ENCODE data around the gene MAMDC2. TPM values are rescaled to one million over a fixed set of nuclear protein-coding genes. Genes with fewer than 3 reads are reported as not detected.

The MAMDC2 gene
- total RNA-seq, 1 donor: 0.45 TPM

DNA sequence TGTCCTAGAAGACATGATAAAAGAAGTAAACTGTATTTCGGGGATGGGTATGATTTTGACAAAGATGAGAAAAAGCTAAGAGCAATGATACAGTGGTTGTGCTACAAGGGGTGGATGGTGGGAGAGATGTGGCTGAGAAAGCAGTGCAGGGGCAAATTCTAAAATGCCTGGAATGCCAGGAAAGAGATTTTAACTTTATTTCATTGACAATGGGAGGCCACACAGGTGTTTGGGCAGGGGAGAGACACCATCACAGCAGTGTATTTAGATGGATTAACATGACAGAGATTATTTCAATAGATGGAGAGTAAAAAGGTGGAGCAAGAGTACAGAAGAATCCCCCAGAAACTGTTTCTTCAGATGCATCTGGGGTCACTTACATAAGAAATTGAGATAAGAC, 71.2 kb downstream of the MAMDC2 start:
- H3K4me3 ChIP-seq (ENCODE audit: low read depth, low read length): no peak overlapping the region
- no peak for DNase-seq (ENCODE audit: low read depth)
- TF ChIP-seq, protein P1, sequence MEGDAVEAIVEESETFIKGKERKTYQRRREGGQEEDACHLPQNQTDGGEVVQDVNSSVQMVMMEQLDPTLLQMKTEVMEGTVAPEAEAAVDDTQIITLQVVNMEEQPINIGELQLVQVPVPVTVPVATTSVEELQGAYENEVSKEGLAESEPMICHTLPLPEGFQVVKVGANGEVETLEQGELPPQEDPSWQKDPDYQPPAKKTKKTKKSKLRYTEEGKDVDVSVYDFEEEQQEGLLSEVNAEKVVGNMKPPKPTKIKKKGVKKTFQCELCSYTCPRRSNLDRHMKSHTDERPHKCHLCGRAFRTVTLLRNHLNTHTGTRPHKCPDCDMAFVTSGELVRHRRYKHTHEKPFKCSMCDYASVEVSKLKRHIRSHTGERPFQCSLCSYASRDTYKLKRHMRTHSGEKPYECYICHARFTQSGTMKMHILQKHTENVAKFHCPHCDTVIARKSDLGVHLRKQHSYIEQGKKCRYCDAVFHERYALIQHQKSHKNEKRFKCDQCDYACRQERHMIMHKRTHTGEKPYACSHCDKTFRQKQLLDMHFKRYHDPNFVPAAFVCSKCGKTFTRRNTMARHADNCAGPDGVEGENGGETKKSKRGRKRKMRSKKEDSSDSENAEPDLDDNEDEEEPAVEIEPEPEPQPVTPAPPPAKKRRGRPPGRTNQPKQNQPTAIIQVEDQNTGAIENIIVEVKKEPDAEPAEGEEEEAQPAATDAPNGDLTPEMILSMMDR (IDR thresholded peaks at IDR 0.05; ENCODE audit: insufficient read depth, low read length): no peak

DNA sequence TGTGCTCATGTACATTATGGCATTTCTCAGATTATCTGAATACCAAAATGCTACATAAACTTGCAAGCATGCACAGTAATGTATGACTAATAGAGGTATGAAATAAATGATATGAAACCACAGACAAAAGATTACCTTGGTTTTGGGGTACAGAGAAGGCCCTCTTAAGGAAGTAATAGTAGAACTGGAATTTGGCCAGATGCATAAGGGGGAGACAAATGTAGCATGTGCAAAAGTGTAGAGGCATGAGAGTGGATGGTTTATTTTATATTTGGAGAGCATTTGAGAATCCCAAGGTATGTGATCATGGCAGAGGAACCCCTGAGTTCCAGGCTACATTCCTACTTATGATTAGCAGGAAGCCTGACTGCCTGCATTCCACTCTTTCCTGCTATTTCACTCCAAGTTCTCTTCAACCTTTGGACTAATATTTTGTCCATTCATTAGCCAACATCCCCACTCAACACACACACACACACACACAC, 74.2 kb downstream of the MAMDC2 start:
- H3K4me3 ChIP-seq (ENCODE audit: low read depth, low read length): no peak overlapping the region
- TF ChIP-seq, protein P1 (IDR thresholded peaks at IDR 0.05; ENCODE audit: insufficient read depth, low read length): no peak
- DNase-seq (ENCODE audit: low read depth): peak; percentile 81

DNA sequence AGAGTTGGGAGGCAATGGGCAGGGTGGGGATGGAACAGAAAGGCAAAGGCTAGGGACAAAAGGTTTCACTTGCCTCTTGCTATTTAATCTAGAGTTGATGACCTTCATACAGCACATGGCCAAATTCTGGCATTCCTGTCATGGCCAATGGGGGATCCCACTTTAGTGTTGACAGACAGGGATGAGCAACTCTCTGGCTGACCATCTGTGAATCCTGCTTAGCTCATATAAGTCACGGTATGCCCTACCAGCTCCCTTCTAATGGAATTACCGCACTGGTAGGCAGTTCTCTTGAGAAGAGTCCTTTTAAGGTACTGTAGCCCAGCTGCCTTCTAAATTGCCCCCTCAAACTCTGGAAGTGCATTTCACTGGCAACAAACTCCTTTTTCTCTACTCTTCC, 76.1 kb downstream of the MAMDC2 start:
- H3K4me3 ChIP-seq (ENCODE audit: low read depth, low read length): no peak overlapping the region
- DNase-seq (ENCODE audit: low read depth): no peak
- TF ChIP-seq, protein P1 (IDR thresholded peaks at IDR 0.05; ENCODE audit: insufficient read depth, low read length): no peak

DNA sequence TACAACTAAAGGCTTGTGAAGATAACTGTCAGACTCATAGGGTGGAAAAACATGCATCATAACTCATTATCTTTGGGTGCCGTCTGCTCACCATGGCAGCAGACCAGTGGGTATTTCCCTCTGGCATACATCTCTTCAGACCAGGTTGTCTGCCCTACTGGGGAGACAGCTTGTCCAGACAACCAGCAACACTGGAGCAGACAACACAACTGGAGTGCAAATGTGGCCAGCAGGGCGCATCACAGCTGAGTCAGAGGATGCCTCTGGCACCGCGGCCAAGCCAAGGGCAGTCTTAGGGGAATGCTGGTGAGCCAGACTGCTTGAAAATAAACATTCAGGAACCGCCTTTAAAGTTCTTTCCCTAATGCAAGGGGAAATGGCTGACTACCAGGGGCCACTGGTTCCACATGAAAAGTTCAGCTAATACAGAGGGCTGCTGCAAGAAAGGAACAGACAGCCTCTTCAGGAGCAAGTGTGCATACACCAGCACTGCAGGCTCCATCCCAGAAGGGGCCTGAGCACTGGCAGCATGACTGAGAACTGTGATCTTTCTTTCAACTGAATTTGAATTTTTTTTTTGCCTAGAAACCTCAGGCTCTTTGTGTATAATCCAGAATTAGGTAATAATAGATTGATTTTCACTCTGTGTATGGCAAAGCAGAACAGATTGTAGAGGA, 77.3 kb downstream of the MAMDC2 start:
- H3K4me3 ChIP-seq (ENCODE audit: low read depth, low read length): no peak overlapping the region
- DNase-seq (ENCODE audit: low read depth): peak; percentile 94
- TF ChIP-seq, protein P1 (IDR thresholded peaks at IDR 0.05; ENCODE audit: insufficient read depth, low read length): peak; percentile 35

DNA sequence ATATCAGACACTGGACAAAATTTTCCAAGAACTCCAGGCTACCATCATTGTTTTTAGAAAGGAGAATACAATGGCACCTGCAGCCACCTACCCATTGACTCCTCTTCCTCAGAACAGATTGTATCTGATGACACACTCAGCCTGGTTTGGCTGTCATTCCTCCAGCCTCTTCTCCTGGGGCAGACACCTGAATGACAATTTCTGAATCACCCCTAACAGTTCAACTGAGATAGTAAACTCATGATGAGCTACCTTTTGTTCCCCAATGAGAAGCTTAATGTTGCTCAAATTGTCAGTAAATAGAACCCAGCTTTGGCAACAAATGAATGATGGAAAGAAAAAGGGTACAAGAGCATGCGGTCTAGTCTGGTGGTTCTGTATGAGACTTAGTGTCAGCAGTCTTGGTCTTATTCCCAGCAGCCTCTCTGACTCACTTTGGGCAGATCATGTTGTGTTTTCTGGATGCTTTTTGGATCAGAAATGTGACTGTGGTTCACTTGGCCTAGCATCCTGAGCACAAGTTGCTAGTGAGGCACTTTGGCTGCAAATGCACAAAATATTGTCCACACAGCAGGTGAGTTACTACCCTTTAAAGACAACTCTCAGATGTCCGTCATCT, 78.3 kb downstream of the MAMDC2 start:
- TF ChIP-seq, protein P1 (IDR thresholded peaks at IDR 0.05; ENCODE audit: insufficient read depth, low read length): no peak
- peak; percentile 73 for DNase-seq (ENCODE audit: low read depth)
- no peak overlapping the region for H3K4me3 ChIP-seq (ENCODE audit: low read depth, low read length)

DNA sequence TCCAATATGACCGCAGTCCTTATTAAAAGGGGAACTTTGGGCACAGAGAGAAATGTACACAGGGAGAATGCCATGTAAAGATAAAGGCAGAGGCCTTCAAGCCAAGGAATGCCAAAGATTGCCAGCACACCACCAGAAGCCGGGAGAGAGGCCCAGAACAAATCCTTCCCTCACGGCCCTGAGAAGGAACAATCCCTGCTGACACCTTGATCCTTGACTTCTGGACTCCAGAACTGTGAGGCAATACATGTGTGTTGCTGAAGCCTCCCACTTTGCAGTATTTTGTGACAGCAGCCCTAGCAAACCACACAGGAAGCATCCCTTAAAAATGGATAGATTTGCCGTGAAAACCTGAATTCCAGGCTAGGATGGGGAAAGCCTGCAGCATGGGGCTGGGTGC, 80.0 kb downstream of the MAMDC2 start:
- TF ChIP-seq, protein P1 (IDR thresholded peaks at IDR 0.05; ENCODE audit: insufficient read depth, low read length): no peak
- no peak overlapping the region for H3K4me3 ChIP-seq (ENCODE audit: low read depth, low read length)
- no peak for DNase-seq (ENCODE audit: low read depth)

Data from fibroblast of the aortic adventitia (primary cell).